K562 (cell line): ENCODE results near the gene MKNK2. TPM values are rescaled to one million over a fixed set of nuclear protein-coding genes. Genes with fewer than 3 reads are reported as not detected.
A peak's percentile ranks its signal among the peaks of the same experiment; 100 is the strongest.

Experiments used
- ARID4B ChIP-seq: sonication (generic); formaldehyde crosslinking; IDR thresholded peaks from 2 replicates; pipeline ENCODE4 v1.8.0; 2022; ENCODE audit warnings: mild to moderate bottlenecking, missing genetic modification reagents
- BRD9 ChIP-seq: fragments of 450-650 bp; IDR thresholded peaks from 2 replicates; pipeline ENCODE4 v1.6.1; 2018; ENCODE audit warnings: low read depth; ENCODE audit not compliant: partially characterized antibody
- MXD1 ChIP-seq: fragments of 250-450 bp; sonication (Bioruptor Pico); IDR thresholded peaks from 2 replicates; pipeline ENCODE4 v1.8.0; 2021; ENCODE audit warnings: borderline replicate concordance, mild to moderate bottlenecking, moderate library complexity; ENCODE audit not compliant: poor library complexity, severe bottlenecking
- PCBP2 ChIP-seq: fragments of 200-400 bp; formaldehyde crosslinking; IDR thresholded peaks from 2 replicates; pipeline ENCODE4 v1.6.1; 2018; ENCODE audit warnings: low read length, low read depth, mild to moderate bottlenecking, moderate library complexity; ENCODE audit not compliant: poor library complexity, severe bottlenecking
- YY1 ChIP-seq, 3 experiments: IDR thresholded peaks; 2 replicates each; pipeline ENCODE4 v1.6.1; 2011; ENCODE audit warnings: low read length in 2 of 3, mild to moderate bottlenecking in 2 of 3, moderate library complexity in 2 of 3, borderline replicate concordance in 1 of 3, control low read depth in 1 of 3, low read depth in 1 of 3; ENCODE audit not compliant: insufficient read depth in 3 of 3, insufficient replicate concordance in 2 of 3, control insufficient read depth in 1 of 3, insufficient read length in 1 of 3; ENCODE audit errors: extremely low read depth in 1 of 3
- ZFX ChIP-seq: sonication (generic); formaldehyde crosslinking; IDR thresholded peaks from 2 replicates; pipeline ENCODE4 v1.8.0; 2022; ENCODE audit warnings: mild to moderate bottlenecking, missing genetic modification reagents, moderate library complexity
- polyA plus RNA-seq, 8 experiments: library from polyadenylated mRNA; depleted of rRNA in 4 of 8; stranded (reverse) in 5 of 8; unstranded in 3 of 8; fragments of >200 nt; fragmentation: Nextera tagmentation in 2 of 8; fragmentation: Illumina TruSeq in 1 of 8; extraction: Ambion mirVana in 2 of 8; extraction: Trizol in 1 of 8; gene quantifications; 2 replicates each; pipeline versions ENCODE4 v1.2.1 to v1.2.3, GENCODE V29; 2011 to 2014; ENCODE audit warnings: inconsistent platforms in 1 of 8, missing spikeins in 1 of 8
- total RNA-seq, 7 experiments: library from RNA; depleted of rRNA in 6 of 7; stranded (reverse); fragments of >200 nt in 6 of 7; fragmentation: Illumina TruSeq in 2 of 7; extraction: Trizol in 2 of 7; gene quantifications; 2 replicates each; pipeline versions ENCODE4 v1.2.1 to v1.2.3, GENCODE V29; 2011 to 2021; ENCODE audit warnings: low replicate concordance in 1 of 7

MKNK2 gene
- total and polyA plus RNA-seq, 9 of the 15 experiments (the other 6 are each of a cell fraction or from before 2014, with no cell fraction given), result 5.1 to 191 (median 51.9) TPM

- TF ChIP-seq MXD1 (CRISPR knock-in tag) (no peak), BRD9 (no peak), ARID4B (CRISPR knock-in tag) (0 out of 2 replicates have a peak, but pooled peaks have one; percentile 35), PCBP2 (no peak), ZFX (CRISPR knock-in tag) (peak; percentile 16; the same call in 1 of the 2 replicates), YY1 (IDR thresholded peaks at IDR 0.05; ENCODE audit: borderline replicate concordance in 1 of 3, control insufficient read depth in 1 of 3, extremely low read depth in 1 of 3, insufficient read depth in 3 of 3, insufficient read length in 1 of 3, insufficient replicate concordance in 2 of 3, low read depth in 1 of 3, low read length in 2 of 3) (peak; percentile 56 to 91 (median 63))
Measured at GRCh38 chr19:2035590-2035991, 15.5 kb downstream of the MKNK2 start (continued).
